ENCODE results near the gene IL21R. TPM values are rescaled to one million over a fixed set of nuclear protein-coding genes. Genes with fewer than 3 reads are reported as not detected.
"Not testable (repeated sequence)": the region's sequence is repeated elsewhere in the genome, so short reads cannot be mapped to it uniquely, and the experiment has no call there.

IL21R gene
- total and polyA plus RNA-seq, 12 donors: 0.08 to 2.6 (median 0.42) TPM; not detected in 1

DNA sequence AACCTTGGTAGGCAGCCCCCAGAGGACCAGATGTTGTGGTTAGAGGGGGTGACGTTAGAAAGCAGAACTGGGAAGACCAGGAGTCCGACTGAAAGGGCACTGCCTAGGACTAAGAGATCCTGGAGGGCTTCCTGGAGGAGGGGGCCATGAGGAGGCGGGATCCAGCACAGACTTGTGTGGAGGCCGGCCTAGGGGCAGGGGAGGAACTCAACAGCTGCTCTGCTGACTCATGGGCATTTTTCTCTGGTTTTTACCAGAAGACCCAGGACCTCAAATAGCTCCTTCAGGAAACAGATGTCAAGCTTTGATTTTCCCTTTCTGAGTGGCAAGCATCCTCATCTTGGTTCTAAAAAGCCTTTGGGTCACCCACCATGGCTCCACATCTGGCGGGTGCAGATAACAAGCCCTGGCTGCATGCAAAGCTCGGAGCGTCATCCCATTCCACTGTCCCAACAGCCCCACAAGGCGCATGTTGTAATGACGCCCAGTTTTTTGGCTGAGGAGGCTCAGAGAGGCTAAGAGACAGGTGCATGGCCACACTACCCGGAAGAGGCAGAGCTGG is 29.0 kb downstream of the IL21R start:
- DNase-seq: peak in 1 of 7 donors; percentile 18
- 70 to 81% (median 73%) methylated on average over 6 to 10 of the region's 10 CpGs for WGBS, 4 donors
- no peaks in the 10 kb centered on the region for H3K36me3 ChIP-seq (replicated peaks in 1 of 2)
- TF ChIP-seq POLR2A (IDR thresholded peaks at IDR 0.05): no peak
- TF ChIP-seq, protein P1, sequence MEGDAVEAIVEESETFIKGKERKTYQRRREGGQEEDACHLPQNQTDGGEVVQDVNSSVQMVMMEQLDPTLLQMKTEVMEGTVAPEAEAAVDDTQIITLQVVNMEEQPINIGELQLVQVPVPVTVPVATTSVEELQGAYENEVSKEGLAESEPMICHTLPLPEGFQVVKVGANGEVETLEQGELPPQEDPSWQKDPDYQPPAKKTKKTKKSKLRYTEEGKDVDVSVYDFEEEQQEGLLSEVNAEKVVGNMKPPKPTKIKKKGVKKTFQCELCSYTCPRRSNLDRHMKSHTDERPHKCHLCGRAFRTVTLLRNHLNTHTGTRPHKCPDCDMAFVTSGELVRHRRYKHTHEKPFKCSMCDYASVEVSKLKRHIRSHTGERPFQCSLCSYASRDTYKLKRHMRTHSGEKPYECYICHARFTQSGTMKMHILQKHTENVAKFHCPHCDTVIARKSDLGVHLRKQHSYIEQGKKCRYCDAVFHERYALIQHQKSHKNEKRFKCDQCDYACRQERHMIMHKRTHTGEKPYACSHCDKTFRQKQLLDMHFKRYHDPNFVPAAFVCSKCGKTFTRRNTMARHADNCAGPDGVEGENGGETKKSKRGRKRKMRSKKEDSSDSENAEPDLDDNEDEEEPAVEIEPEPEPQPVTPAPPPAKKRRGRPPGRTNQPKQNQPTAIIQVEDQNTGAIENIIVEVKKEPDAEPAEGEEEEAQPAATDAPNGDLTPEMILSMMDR (IDR thresholded peaks at IDR 0.05): no peak
- intact Hi-C loops (cut with DNase I): no loop called here
- no peaks in the 10 kb centered on the region for H3K27me3 ChIP-seq
- no peaks in the 10 kb centered on the region for H3K9me3 ChIP-seq (replicated peaks in 1 of 3)
- H3K4me1 ChIP-seq (replicated peaks in 1 of 2): no peaks in the 10 kb centered on the region
- H3K27ac ChIP-seq: no peak overlapping the region
- no peak overlapping the region for H3K4me3 ChIP-seq

DNA sequence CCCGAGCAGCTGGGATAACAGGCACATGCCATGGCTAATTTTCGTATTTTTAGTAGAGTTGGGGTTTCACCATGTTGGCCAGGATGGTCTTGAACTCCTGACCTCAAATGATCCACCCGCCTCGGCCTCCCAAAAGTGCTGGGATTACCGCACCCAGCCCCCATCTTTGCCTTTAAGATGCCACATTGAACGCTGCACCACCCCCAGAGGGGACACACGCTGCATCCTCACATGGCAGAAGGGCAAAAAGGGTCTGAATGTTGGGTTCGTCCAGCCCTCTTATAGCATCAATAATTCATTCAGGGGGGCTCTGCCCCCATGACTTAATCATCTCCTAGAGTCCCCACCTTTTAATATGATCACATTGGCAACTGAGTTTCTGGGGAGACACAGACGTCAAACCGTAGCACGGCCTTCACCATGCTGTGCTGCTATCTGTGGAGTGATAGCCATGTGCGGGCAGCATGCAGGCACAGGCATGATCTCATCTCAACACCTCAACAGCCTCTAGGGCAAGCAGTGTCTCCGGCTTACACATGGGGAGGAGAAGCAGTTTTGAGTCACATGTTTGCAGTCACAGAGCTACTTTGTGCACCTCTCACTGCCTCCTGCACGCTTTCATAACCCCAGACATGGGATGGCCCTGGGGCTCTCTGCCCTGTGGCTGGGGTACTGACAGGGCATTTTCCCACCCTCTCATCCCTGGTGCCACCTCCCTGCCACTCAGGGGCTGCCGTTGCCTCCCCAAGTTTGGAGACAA is 30.0 kb downstream of the IL21R start:
- Histone ChIP-seq H3K4me3 (no peak overlapping the region), H3K27me3 (no peaks in the 10 kb centered on the region), H3K9me3 (replicated peaks in 1 of 3) (no peaks in the 10 kb centered on the region), H3K36me3 (replicated peaks in 1 of 2) (no peaks in the 10 kb centered on the region), H3K4me1 (replicated peaks in 1 of 2) (no peaks in the 10 kb centered on the region), H3K27ac (no peak overlapping the region)
- 72 to 76% (median 74%) methylated on average over 10 to 15 of the region's 15 CpGs for WGBS, 4 donors
- DNase-seq: peak in 1 of 7 donors; percentile 38
- TF ChIP-seq POLR2A (IDR thresholded peaks at IDR 0.05): no peak
- TF ChIP-seq, protein P1 (IDR thresholded peaks at IDR 0.05): no peak
- intact Hi-C loops (cut with DNase I): no loop called here

DNA sequence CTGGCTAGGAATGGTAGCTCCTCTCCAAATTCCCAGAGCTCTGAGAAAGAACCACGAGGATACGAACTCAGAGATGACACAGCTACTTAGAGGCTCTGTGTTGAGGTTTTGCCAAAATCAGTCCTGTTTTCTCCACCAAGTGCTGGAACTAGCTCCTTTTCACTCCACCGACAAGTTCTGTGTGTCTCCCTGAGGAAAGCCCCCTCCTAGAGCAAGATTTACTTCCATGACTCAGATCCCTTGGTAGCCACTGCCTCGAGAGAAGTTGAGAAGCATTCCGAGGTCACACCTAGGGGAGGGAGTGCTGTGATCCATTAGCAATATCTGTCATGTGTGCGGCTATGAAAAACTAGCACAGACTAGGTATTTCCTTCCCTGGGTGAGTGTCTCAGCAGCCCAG is 30.6 kb downstream of the IL21R start:
- 15 to 42% (median 27%) methylated on average over 6 of the region's 6 CpGs for WGBS, 4 donors
- H3K27me3 ChIP-seq: no peaks in the 10 kb centered on the region
- H3K36me3 ChIP-seq (replicated peaks in 1 of 2): no peaks in the 10 kb centered on the region
- TF ChIP-seq, protein P1 (IDR thresholded peaks at IDR 0.05): no peak
- TF ChIP-seq POLR2A (IDR thresholded peaks at IDR 0.05): no peak
- no peak overlapping the region for H3K4me3 ChIP-seq
- peak in 2 of 7 donors; percentile 20 to 29 for DNase-seq
- H3K4me1 ChIP-seq (replicated peaks in 1 of 2): no peaks in the 10 kb centered on the region
- intact Hi-C loops (cut with DNase I): no loop called here
- no peaks in the 10 kb centered on the region for H3K9me3 ChIP-seq (replicated peaks in 1 of 3)
- H3K27ac ChIP-seq: no peak overlapping the region

DNA sequence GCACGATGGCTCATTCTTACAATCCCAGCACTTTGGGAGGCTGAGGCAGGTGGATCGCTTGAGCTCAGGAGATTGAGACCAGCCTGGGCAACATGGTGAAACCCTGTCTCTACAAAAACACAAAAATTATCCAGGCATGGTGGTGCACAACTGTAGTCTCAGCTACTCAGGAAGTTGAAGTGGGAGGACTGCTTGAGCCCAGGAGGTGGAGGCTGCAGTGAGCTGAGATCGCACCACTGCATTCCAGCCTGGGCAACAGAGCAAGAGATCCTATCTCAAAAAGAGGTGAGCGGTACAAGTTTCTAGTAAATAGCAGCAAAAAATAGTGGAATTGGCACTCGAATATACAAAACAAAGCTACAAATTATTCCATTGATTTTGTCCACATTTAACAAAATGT is 31.2 kb downstream of the IL21R start:
- H3K27ac ChIP-seq; H3K4me3 ChIP-seq; H3K4me1 ChIP-seq (replicated peaks in 1 of 2); DNase-seq; intact Hi-C loops (cut with DNase I); H3K27me3 ChIP-seq; H3K36me3 ChIP-seq (replicated peaks in 1 of 2); H3K9me3 ChIP-seq (replicated peaks in 1 of 3): not testable (repeated sequence)
- 78 to 88% (median 86%) methylated on average over 5 of the region's 5 CpGs for WGBS, 4 donors

DNA sequence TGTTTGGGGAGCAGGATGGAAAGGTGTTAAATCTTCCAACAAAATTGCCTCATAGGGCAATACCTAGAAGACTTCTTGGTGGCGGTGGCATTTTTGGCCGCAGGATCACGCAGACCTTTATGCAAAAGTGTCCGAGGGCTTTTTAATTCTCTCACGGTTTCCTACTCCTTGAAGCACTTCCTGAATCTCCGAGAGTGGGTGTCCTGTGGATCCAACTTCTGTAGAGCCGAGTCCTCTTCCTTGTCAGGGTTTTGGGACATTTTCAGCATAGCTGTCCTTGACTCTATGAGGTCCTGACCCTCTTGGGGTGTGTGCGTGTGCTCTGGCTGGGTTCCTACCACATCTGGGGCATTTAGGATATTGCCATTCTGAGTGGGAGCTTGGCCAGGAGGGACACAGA is 31.7 kb downstream of the IL21R start:
- 69 to 86% (median 72%) methylated on average over 7 to 8 of the region's 8 CpGs for WGBS, 4 donors
- TF ChIP-seq, protein P1 (IDR thresholded peaks at IDR 0.05): no peak
- no peak for TF ChIP-seq POLR2A (IDR thresholded peaks at IDR 0.05)
- no peaks in the 10 kb centered on the region for H3K36me3 ChIP-seq (replicated peaks in 1 of 2)
- intact Hi-C loops (cut with DNase I): no loop called here
- no peak overlapping the region for H3K27ac ChIP-seq
- no peaks in the 10 kb centered on the region for H3K9me3 ChIP-seq (replicated peaks in 1 of 3)
- no peaks in the 10 kb centered on the region for H3K4me1 ChIP-seq (replicated peaks in 1 of 2)
- no peak for DNase-seq
- H3K27me3 ChIP-seq: no peaks in the 10 kb centered on the region
- H3K4me3 ChIP-seq: no peak overlapping the region

Measured in adrenal gland (tissue), 12 donors.